GM21515 (cell line): Measurements from ENCODE around the gene BDP1.
"Not testable (repeated sequence)": the region's sequence is repeated elsewhere in the genome, so short reads cannot be mapped to it uniquely, and the experiment has no call there.

ENCODE experiments used
- ATAC-seq: cut with Tn5 transposase; IDR thresholded peaks from one replicate; pipeline ENCODE4 v1.9.1; 2021; ENCODE audit not compliant: unreplicated experiment

Gene BDP1

DNA sequence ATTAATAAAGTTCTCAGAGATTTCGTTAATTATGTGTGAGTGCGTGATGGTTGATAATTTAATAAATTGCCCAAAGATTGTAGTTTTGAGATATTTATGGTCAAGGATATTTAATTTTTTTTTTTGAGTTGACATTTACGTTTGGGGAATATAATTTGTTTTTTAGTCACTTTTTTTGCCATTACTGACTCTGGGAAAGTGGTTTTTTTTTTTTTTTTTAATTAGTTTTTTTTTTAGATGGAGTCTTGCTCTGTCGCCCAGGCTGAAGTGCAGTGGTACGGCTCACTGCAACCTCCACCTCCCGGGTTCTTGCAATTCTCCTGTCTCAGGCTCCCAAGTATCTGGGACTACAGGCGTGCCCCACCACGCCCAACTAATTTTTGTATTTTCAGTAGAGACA lies 1.7 kb downstream of the BDP1 start:
- ATAC-seq, result no peak

DNA sequence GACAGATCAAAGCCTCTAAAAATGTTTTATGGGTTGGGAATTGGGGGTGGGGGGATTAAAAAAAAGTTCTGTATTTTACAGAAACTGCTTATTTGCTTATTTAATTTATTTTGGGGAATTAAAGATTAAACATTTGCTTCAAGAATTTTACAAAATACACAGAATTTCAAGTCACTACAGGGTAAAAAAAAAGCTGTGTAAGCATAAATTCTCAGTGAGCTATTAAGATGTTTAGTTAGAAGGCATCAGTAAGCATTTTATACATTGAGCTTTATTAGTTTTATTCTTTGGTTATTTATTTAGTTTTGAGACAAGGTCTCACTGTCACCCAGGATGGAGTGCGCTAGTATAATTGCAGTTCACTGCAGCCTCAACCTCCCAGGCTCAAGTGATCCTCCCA lies 5.2 kb downstream of the BDP1 start:
- no peak for ATAC-seq

DNA sequence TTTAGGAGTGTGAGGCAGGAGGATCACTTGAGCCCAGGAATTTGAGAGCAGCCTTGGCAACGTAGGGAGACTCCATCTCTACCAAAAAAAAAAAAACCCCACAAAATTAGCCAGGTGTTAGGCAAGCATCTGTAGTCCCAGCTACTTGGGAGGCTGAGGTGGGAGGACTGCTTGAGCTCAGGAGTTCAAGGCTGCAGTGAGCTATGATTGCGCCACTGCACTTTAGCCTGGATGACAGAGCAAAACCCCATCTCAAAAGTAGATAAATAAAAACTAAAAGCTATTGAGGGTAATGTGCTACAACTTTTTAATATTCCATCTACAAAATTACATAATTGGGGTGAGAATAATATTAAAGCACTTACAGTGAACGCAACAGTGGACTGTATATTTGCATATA lies 5.9 kb downstream of the BDP1 start:
- no peak for ATAC-seq

DNA sequence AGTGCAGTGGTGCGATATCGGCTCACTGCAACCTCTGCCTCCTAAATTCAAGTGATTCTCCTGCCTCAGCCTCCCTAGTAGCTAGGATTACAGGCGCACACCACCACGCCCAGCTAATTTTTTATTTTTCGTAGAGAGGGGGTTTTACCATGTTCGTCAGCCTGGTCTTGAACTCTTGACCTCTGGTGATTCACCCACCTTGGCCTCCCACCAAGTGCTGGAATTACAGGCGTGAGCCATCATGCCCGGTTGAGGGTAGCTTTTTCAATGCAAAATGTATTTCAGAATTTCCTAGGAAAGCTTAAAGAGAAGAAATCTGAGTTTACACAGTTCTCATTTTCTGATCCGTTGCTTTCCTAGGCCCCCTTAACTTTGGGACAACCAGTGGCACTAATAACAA lies 15.7 kb downstream of the BDP1 start:
- no peak for ATAC-seq

DNA sequence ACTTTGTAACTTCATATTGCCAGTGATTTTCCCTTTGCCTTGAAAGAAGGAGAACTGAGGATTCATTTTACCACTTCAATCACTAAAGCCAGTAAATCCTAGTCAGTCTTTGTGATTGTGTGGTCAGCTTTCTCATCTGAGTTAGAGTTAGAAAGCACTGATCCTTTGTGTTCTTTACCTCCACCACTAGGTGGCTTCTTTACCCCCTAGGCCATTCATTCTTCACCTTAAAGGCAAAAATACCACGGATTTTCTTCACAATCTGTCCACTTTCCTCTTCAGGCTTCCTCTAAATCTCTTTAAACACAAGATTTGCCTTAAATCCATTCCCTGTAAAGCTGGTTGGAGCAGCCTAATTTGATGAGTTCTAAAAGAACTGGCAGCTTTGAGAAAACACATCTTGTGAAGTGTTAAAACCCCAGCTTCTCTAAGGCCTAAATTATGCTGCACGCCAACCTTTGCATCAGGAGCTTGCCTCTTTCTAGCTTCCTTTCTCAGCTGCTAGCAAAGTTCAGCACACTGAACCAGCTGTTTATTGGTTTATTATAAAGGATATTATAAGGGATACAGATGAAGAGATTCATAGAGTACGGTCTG lies 20.4 kb downstream of the BDP1 start:
- no peak for ATAC-seq

DNA sequence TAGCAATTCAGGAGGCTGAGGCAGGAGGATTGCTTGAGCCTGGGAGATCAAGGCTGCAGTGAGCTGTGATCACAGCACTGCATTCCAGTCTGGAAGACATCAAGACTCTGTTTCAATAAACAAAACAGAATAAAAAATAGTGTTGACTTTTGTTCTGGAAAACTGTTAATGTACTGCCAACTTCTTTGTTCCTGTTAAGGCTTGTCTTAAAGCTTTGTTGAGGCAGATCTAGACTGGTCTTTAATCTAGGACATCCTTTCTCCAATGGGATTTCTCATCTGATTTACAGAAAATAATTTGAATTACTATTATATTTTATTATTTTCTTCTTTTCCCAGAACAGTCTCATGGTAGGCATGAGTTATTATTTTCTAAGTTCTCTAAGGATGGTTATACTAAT lies 26.0 kb downstream of the BDP1 start:
- no peak for ATAC-seq

DNA sequence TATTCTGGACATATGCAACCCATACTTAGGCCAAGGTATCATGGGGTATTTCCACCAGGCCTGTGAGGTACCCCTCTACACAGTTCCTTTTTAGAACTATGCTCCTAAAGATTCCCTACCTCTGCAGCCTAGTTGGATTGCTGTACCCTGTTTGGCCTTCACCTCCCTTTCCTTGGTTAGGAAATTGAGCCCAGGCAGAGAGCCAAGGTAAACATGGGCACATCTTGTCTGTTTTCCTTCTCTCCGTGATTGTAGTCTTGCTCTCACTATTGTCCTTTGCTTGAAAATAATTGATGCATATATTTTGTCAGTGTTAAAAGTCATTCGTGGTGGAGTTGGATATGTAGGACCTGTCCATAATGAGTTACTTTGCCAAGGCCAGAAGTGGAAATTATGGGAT lies 26.7 kb downstream of the BDP1 start:
- ATAC-seq, result no peak

DNA sequence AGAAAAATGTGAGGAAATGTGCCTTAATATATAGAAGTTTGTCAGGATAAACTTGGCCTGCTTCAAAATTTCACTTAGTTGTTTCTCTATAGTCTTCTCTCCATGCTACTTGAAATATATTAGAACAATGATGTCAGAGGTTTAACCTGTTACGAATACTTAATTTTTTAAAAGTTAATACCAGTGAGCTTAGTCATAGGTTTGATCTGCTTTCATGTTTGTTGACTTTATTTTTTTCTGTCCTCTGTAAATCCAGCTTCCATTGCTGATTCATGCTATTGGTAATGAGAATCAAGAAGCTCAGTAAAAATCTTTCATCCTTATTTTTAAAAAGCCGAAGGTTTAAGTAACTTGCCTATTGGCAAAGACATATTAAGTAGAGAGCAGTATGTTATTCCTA lies 27.9 kb downstream of the BDP1 start:
- no peak for ATAC-seq

DNA sequence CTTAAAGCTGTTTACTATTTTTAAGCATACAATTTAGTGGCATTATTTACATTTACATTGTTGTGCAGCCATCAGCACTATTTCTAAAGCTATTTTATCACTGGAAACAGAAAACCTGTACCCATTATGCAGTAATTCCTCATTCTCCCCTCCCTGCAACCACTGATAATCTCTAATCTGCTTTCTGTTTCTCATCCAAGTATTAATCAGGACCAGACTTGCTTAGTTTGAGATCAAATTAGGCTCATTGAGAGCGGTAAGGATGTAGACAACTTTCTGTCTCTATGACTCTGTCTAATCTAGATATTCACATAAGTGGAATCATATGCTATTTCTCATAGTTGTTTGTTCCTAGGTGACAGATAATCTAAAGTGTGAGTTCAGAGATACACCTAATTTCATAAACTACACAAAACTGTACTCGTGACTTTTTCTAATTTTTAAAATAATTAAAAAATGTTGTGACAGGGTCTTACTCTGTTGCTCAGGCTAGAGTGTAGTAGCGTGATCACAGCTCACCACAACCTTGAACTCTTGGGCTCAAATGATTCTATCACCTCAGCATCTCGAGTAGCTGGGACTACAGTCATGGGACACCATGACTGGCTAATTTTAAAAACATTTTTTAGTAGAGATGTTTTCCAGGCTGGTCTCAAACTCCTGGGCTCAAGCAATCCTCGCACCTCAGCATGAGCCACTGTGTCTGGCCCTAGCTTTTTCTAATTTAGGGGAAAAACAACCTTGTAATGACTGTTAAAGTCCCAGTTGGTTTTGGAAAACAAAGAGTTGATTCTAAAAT lies 37.6 kb downstream of the BDP1 start:
- no peak for ATAC-seq

DNA sequence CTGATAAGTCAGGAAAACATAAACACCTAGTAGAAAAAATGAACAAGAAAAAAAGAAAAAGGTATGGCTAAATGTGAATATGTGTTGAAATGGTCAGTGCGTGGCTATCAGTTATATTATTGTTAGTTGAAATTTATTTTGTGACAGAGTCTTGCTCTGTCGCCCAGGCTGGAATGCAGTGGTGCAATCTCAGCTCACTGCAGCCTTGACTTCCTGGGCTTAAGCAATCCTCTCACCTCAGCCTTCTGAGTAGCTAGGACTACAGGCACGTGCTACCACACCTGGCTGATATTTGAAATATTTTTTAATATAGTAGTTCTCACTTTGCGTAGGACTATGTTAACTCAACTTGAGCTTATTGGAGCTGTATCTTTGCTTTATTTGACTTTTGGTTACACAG lies 38.8 kb downstream of the BDP1 start:
- not testable (repeated sequence) for ATAC-seq

DNA sequence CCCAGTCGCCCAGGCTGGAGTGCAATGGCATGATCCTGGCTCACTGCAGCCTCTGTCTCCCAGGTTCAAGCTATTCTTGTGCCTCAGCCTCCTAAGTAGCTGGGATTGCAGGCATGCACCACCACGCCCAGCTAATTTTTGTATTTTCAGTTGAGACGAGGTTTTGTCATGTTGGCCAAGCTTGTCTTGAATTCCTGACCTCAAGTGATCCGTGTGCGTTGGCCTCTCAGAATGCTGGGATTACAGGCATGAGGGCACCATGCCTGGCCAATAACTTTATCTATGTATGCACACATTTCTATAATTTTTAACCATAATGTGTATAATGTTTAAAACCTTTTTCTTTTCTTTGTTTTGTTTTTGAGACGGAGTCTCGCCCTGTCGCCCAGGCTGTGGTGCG lies 43.3 kb downstream of the BDP1 start:
- not testable (repeated sequence) for ATAC-seq

DNA sequence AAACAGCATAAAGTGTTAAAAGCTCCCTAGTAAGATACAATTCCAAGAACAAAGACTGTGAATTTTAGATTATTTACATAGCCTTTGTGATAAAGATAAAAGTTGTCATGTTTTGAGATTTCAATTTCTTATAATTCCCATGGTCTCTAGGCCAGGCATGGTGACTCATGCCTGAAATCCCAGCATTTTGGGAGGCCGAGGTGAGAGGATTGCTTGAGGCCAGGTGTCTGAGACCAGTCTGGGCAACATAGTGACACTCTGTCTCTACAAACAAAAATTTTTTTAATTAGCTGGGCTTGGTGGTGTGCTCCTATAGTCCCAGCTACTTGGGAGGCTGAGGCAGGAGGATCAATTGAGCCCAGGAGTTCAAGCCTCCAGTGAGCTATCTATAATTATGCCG lies 48.1 kb downstream of the BDP1 start:
- no peak for ATAC-seq

DNA sequence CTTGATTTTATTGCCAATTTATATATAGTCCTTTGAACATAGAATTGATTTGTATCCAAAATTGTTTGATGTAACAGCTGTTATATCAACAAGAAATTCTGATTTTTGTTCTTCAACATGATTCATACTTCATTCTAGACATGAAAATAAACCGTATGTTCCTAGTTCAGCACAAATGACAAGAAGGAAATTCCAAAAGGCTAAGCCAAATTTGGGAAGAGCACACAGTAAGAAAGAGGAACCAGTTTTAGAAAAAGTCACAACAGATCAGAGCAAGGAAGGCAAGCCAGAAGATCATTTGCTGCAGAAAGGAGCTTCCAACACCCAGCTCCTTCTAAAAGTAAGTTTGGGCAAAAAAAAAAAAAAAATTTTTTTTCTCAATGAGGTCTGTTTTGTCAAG lies 66.7 kb downstream of the BDP1 start:
- ATAC-seq, result no peak

DNA sequence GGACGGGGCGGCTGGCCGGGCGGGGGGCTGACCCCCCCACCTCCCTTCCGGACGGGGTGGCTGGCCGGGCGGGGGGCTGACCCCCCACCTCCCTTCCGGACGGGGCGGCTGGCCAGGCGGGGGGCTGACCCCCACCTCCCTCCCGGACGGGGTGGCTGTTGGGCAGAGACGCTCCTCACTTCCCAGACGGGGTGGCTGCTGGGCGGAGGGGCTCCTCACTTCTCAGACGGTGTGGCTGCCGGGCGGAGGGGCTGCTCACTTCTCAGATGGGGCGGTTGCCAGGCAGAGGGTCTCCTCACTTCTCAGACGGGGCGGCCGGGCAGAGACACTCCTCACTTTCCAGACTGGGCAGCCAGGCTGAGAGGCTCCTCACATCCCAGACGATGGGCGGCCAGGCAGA lies 70.2 kb downstream of the BDP1 start:
- ATAC-seq, result not testable (repeated sequence)

DNA sequence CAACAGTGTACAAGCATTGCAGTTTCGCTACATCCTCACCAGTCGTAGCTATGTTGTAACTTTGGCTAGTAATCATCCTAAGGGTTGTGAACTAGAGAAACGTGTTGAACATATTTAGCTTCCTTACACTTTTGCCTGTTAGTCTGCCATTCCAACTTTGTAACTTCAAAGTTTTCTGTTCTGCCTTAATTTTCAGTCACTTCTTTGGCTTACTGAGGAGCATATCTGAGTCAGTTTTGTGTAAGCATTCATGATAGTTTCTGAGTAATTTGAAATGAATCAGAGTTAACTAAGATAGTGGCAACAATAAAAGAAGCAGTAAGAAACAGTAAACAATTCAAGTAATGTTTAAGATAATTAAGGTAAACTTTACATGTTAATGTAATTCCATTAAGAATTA lies 72.8 kb downstream of the BDP1 start:
- no peak for ATAC-seq

DNA sequence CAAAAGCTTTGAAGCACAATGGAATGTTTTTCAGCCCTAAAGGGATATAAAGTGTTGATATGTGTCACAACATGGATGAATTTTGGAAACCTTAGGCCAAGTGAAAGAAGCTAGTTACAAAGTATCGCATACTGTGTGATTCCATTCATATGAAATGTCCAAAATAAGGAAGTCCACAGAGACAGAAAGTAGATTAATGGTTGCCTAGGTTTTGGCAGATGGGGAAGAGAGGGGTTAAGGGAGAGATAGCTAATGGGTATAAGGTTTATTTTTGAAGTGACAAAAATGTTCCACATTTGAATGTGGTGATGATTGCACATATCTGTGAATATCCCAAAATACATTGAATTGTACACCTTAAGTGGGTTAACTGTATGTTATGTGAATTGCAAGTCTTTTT lies 74.2 kb downstream of the BDP1 start:
- no peak for ATAC-seq

DNA sequence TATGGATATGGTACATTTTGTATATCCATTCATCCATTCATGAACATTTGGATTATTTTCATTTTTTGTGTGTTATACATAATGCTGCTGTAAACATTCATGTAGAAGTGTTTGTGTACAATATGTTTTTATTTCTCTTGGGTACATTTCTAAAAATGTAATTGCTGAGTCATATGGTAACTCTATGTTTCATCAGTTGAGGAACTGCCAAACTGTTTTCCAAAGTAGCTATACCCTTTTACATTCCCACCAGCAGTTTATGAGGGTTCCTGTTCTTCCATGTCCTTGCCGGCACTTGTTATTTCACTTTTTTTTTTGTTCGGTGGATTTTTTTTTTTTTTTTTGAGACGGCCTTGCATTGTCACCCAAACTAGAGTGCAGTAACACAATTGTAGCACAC lies 77.7 kb downstream of the BDP1 start:
- ATAC-seq, result no peak

DNA sequence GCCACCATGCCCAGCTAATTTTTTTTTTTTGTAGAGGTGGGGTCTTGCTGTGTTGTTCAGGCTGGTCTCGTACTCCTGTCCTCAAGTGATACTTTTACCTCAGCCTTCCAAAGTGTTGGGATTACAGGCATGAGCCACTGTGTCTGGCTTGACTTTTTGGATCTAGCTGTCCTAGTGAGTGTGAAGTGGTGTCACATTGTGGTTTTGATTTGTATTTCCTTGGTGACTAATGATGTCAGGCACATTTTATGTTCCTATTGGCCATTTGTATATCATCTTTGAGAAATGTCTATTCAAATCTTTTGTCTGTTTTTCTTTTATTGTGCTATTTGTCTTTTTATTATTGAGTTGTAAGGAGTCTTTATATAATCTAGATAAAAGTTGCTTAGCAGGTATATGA lies 78.2 kb downstream of the BDP1 start:
- peak; percentile 58 for ATAC-seq

DNA sequence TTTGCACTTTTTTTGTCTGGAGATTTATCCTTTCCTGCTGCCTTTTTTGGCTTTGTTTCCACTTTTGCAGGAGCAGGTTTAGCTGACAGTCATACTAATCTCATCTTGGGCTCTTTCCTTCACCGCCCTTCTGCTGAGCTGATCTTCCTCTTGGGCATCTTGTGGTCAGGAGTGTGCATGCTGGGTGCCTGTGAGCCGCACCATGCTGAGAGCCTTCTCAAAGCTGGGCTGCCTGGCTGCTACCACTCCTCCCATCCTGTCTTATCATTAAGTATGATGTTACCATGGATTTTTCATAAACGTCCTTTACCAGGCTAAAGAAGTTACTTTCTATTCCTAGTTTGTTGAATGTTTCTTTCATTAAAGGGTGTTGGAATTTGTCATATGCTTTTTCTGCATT lies 82.2 kb downstream of the BDP1 start:
- ATAC-seq, result no peak

DNA sequence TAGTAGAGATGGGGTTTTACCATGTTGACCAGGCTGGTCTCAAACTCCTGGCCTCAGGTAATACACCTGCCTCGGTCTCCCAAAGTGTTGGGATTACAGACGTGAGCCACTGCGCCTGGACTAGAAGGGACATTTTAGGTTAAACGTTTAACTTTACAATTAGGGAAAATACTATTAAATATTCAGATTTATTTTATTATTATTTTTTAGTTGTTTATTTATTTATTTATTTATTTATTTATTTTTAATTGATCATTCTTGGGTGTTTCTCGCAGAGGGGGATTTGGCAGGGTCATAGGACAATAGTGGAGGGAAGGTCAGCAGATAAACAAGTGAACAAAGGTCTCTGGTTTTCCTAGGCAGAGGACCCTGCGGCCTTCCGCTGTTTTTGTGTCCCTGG lies 95.4 kb downstream of the BDP1 start:
- not testable (repeated sequence) for ATAC-seq

DNA sequence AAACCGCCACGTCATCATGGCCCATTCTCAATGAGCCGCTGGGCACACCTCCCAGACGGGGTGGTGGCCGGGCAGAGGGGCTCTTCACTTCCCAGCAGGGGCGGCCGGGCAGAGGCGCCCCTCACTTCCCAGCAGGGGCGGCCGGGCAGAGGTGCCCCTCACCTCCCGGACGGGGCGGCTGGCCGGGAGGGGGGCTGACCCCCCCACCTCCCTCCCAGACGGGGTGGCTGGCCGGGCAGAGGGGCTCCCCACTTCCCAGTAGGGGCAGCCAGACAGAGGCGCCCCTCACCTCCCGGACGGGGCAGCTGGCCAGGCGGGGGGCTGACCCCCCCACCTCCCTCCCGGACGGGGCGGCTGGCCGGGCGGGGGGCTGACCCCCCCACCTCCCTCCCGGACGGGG lies 96.1 kb downstream of the BDP1 start:
- not testable (repeated sequence) for ATAC-seq

DNA sequence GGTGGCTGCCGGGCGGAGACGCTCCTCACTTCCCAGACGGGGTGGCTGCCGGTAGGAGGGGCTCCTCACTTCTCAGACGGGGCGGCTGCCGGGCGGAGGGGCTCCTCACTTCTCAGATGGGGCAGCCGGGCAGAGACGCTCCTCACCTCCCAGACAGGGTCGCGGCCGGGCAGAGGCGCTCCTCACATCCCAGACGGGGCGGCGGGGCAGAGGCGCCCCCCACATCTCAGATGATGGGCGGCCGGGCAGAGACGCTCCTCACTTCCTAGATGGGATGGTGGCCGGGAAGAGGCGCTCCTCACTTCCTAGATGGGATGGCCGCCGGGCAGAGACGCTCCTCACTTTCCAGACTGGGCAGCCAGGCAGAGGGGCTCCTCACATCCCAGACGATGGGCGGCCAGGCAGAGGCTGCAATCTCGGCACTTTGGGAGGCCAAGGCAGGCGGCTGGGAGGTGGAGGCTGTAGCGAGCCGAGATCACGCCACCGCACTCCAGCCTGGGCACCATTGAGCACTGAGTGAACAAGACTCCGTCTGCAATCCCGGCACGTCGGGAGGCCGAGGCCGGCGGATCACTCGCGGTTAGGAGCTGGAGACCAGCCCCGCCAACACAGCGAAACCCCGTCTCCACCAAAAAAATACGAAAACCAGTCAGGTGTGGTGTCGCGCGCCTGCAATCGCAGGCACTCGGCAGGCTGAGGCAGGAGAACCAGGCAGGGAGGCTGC lies 96.7 kb downstream of the BDP1 start:
- not testable (repeated sequence) for ATAC-seq
